SIG-M5 treated with dmso at 0.1 percent for 504 hours (cell line): ENCODE measurements around the gene PSG4.
"Not testable (repeated sequence)": the region's sequence is repeated elsewhere in the genome, so short reads cannot be mapped to it uniquely, and the experiment has no call there.

ENCODE experiments used
- DNase-seq: peaks from one replicate; lab custom pipeline; 2025; ENCODE audit not compliant: unreplicated experiment; lab: John Stamatoyannopoulos, UW

Gene PSG4

DNA sequence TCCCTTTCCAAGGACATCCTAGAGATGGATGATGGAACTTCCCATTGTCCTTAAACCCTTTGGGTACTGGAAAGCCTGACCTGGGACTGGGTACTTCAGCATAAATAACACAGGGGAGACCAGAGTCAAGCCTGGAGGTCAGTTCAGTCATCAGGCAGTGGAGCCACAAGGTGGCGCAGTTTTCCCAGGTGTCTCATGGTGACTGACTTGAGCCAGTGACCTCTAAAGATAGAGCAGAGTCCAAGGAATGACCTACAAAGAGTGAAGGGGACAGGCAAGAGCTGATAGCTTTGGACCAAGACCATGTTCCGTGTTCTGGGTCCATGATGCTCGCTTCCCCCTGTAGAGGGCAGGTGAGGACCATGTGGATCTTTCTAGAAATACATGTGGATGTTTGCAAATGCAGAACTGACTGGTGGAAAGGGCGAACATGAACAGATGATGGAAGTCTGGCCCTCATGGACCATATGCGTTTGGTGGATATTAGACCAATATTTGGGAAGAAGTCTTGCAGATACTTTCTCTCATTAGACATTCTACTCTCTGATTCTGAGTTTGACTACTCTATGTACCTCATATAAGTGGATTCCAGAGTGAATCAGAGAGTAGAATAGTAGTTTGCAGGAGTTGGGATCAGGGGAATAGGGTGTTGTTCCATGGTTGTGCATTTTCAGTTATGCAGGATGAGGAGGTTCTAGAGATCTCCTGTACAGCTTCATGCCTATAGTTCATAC, 6.6 kb downstream of the PSG4 start:
- DNase-seq = not testable (repeated sequence)

DNA sequence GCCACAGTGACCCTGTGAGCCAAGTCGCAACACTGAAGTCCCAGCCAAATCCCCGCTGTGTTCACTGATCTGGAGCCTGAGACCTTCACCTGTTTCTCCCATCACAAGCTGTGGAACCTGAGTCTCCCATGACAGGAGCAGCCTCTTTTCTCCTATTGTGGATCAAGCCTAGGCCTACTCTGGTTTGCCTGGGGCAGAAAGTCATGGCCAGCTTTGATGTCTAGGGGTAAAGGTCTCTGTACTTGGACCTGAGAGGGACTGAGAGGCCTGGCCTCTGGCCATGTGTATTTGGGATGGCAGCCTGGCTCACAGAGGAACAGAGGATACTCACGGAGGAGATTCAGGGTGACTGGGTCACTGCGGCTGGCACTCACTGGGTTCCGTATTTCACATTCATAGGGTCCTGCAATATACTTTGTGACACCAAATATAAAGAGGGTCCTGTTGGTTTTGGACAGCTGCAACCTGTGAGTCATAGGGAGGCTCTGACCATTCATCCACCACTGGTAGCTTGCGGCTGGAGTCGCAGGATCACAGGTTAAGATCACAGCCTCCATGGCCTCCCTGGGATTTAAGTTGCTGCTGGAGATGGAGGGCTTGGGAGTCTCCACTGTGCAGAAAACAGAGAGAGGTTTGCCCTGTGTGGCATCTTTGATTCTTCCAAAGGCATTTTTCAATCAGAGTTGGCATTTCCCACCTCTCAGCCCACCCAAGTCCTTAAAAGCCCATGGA, 7.6 kb downstream of the PSG4 start:
- not testable (repeated sequence) for DNase-seq

DNA sequence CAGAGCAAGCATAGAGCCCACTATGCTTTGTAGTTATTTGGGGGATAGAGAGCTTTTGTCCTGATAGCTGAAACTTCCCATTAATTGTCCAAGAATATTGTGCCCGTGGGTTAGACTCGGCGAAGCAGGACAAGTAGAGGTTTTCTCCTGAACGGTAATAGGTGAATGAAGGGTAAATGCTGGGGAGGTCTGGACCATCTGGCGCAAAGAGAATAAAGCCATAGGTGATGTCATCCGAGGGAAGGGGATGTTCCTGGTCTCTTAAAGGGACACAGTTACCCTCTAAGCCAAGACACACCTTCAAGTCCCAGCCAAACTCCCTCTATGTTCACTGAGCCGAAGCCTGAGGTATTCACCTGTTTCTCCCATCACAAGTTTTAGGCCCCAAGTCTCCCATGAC, 11.0 kb downstream of the PSG4 start:
- DNase-seq = not testable (repeated sequence)

DNA sequence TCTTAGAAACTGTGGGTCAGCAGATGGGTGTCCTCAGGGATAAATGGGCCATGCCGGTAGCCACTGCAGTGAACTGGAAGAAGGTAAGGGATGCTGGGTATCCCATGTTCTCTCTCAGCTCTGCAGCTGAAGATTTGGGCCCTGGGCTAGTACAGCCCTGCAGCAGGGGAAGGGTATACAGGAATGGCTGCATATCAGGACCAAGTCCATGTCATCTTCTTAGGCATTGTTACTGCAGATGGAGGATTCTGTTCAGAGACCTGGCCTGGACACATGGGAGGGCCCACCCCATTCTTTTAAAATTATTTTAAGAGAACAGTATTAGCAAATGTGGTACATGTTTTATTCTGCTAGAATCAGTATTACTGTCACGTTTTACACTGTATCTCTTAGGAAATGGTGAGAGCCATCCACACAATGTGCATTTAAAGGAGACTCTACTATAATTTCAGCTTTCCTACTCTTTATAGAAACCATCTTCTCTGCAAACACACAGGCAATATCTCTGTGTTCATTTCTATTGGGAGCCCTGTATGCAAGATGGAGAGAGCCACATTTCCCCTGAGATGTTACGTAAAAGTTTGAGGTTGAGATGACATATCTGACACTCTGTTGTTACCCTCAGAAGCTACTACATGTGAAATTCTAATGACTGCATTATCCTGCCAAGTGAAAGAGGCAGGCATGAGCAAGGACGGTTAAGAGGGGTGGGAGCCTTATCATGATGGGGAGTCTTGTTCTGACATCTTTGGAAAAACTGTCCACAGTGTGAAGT, 12.9 kb downstream of the PSG4 start:
- DNase-seq = not testable (repeated sequence)

DNA sequence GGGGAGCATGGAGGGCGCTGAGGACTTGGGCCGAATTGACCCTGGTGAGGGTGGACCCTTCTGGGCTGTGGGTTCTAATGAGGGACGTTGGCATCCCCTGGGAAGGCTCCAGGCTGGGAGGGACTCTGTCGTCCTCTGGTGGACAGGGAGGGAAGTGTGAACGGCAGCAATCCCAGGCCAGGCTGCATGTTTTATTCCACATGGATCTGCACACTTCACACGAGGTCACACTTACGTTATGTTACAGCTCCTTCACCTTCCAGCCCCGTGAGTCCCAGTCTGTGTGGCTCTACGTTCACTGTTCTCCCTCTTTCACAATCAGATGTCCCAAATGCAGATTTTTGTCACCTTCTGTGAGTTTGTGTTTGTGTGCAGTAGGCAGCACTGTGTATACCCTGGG, 17.3 kb downstream of the PSG4 start:
- not testable (repeated sequence) for DNase-seq

DNA sequence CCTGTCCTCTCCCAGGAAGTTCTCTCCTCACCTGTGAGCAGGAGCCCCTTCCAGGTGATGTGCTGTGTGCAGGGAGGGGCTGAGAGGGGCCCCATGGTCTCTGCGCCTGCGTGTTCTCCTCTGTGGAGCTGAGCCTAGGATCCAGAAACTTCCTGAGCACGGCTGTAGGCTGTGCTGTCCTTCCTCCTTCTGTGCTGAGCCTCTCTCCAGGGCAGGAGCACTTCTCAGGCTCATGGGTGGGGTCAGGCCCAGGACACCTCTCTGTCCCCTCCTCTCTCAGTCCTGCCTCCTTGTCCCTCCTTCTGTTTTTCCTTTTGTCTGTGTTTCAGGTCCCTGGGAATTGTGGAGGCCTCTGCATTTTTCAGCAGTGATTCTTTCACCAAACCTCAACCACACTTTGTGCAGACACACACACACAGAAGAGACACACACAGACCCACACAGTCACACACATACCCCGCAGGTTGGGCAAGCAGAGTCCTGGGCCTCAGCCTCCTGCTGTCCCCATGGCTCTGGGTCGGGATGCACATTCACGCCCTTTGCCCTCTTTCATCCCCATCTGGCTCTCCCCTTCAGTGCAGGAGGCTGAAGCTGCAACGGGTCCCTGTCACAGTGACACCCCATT, 19.0 kb downstream of the PSG4 start, which contains the start of gene PSG5:
TSS of gene PSG5 (minus strand) at position 226 of the 625 bp plus-strand sequence. CDS start at position 95, 131 bp downstream.
- not testable (repeated sequence) for DNase-seq

DNA sequence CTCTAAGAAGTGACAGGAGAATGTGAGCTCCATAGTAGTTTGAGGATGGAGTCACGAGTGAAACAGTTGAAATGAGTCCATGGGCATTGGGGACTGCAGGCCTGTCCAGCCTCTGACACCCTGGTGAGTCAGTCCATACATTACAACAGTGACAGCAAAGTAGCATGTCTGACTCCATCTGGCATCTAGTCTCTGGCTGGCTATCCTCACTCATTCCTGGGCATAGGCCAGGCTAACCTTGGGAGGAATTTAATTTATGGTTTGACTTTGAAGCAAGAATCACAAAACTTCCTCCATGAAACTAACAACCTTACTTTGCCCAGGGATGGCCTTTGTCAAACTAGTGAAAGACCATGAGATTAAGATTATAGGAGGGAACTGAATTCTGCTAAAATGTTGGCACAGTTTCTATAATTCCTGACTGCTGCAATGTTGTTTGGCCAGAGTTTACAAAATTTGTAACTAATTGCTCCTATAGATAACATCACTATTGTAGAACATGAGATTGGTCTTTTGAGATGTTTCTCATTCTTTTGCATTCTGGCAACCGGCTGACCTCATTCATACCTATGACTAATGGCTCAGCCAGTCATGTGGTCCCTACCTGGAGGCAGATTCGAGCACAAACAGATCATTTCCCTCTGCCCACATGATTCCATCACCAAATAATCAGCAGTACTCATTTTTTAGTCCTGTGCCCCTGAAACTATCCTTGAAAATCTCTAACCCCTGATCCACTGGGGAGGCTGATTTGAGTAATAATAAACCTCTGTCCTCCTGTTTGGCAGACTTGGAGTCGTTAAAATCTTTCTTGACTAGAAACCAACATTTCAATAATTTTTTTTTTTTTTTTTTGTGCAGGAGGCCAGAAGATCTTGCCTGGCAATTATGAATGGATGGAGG, 23.3 kb downstream of the PSG4 start:
- not testable (repeated sequence) for DNase-seq

DNA sequence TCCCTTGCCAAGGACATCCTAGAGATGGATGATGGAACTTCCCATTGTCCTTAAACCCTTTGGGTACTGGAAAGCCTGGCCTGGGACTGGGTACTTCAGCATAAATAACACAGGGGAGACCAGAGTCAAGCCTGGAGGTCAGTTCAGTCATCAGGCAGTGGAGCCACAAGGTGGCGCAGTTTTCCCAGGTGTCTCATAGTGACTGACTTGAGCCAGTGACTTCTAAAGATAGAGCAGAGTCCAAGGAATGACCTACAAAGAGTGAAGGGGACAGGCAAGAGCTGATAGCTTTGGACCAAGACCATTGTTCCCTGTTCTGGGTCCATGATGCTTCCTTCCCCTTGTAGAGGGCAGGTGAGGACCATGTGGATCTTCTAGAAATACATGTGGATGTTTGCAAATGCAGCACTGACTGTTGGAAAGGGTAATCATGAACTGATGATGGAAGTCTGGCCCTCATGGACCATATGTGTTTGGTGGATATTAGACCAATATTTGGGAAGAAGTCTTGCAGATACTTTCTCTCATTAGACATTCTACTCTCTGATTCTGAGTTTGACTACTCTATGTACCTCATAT, 25.8 kb downstream of the PSG4 start:
- DNase-seq = not testable (repeated sequence)

DNA sequence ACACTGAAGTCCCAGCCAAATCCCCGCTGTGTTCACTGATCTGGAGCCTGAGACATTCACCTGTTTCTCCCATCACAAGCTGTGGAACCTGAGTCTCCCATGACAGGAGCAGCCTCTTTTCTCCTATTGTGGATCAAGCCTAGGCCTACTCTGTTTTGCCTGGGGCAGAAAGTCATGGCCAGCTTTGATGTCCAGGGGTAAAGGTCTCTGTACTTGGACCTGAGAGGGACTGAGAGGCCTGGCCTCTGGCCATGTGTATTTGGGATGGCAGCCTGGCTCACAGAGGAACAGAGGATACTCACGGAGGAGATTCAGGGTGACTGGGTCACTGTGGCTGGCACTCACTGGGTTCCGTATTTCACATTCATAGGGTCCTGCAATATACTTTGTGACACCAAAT, 26.9 kb downstream of the PSG4 start:
- DNase-seq = not testable (repeated sequence)

DNA sequence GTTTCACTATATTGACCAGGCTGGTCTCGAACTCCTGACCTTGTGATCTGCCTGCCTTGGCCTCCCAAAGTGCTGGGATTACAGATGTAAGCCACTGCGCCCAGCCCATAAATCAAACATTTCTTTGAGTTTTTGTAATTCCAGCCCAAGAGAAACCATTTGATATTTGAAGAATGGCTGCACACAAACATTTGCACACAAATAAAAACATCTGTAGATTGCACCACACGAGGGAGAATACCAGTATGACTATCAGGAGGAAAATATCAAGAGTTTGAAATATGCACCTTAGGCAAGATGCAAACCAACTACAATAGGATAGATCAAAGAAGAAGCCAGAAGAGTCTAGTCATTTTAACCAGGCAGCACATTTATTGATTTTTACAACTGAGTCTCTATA, 39.5 kb downstream of the PSG4 start:
- DNase-seq = not testable (repeated sequence)

DNA sequence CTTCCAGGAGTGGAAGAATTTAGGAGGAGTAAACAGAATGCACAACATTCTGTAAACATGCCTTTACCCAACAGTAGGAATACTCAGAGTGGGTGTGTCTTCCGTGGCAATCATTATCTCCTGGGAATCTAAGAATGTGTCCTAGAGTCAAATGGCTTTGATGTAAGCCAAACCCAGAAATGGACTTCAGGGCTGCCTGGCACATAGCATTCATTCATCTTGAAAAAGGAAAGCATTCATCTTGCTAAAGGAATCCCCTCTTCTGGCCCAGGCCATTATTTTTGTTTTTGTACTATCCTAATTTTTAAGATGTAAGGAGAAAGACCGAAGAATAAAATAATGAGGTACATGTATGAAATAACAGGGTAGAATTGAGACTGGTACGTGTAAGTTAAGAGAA, 42.3 kb downstream of the PSG4 start:
- not testable (repeated sequence) for DNase-seq

DNA sequence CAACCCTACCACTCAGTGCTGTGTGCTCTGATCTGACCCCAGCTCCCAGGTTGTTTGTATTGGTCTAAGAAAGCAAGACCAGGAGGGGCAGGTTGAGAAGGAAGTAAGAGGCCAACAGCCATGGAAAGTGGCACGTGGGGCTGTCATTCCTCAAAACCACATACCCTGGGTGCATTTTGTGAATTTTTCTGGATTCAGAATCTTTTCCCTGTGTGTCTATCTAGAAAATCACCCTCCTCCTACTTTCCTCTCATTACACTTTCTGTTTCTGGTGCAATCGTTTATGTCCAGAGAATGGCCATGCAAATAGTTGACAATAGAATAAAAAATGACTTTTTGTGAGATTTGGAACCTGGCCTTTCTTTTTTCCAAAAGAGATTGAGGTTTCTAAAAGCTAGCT, 43.2 kb downstream of the PSG4 start:
- DNase-seq = not testable (repeated sequence)

DNA sequence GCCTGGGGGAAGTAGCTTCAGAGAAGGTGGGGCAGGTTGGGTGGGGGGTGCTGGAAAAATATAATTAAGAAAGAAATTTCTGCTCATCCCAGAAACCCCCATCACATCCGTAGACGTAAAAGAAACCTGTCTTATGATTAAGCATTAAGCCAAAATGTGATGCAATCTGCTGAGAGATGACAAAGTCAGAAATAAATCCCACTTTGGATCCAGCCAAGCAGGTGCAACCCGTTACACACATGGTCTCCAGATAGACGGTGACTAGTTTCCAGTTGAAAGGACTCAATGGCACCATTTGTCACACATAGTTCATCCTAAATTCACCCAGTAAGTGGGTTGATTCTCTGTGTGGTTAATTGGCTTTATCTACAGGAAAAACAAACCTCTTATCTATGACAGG, 53.2 kb downstream of the PSG4 start:
- DNase-seq = no peak

DNA sequence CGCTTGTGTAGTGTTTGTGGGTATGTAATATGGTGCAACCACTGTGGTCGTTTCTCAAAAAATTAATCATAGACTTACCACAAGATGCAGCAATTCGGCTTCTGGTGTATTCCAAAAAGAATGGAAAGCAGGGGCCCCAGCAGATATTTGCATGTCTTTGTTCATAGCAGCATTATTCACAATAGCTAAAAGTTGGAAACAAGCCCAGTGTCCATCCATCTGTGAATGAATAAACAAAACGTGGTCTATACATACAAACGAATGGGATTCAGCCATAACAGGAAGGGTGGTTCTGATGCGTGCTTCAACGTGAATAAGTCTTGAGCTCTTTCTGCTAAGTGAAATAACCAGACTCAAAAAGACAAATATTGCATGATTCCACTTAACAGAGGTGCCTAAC, 55.6 kb downstream of the PSG4 start:
- not testable (repeated sequence) for DNase-seq

DNA sequence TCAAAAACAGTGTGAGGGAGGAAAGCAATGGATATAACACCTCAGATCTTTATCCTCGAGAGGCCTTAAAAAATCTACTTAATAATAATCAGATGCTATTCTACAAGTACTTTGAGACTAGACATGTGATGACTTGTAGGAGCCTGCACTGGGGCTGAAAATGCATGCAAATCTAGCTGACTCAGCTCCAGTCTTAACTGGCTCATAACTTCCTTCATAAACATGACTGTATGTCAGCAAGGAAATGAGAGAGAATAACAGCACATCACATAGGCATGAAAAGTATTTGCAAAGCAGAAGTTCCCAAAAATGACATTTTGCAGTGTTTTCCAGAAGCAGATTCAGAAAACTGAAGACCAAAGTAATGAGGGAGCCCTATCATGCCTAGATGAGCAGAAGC, 57.2 kb downstream of the PSG4 start:
- no peak for DNase-seq
